ENCODE results near the gene ARHGEF39.
"Not testable (repeated sequence)": the region's sequence is repeated elsewhere in the genome, so short reads cannot be mapped to it uniquely, and the experiment has no call there.

ARHGEF39 gene

GRCh38 chr9:35616681-35617459 is 48.1 kb downstream of the ARHGEF39 start:
- DNase-seq = no peak

GRCh38 chr9:35615981-35616680 is 48.9 kb downstream of the ARHGEF39 start:
- DNase-seq = no peak

- DNase-seq = no peak
Measured at GRCh38 chr9:35612843-35613242, 52.2 kb downstream of the ARHGEF39 start.

- DNase-seq = not testable (repeated sequence)
Measured at GRCh38 chr9:35612066-35612465, 52.9 kb downstream of the ARHGEF39 start.

- DNase-seq = no peak
Measured at GRCh38 chr9:35611230-35611797, 53.7 kb downstream of the ARHGEF39 start.

GRCh38 chr9:35609820-35610163 is 55.2 kb downstream of the ARHGEF39 start:
- DNase-seq = no peak
